Spleen (tissue), 11 donors: ENCODE measurements around the gene GJD3. TPM values are rescaled to one million over a fixed set of nuclear protein-coding genes. Genes with fewer than 3 reads are reported as not detected.
"Not testable (repeated sequence)": the region's sequence is repeated elsewhere in the genome, so short reads cannot be mapped to it uniquely, and the experiment has no call there.

Source experiments
- DNase-seq: peaks from one replicate; pipeline ENCODE4 v3.0.0-alpha.2; 2020
- H3K27ac ChIP-seq, 8 donors: fragments of 200-600 bp; sonication (generic) in 7 of 8; 1 replicate in 4 of 8; 2 replicates in 4 of 8; pipeline versions ENCODE4 v1.5.0 to v1.8.0; 2016 to 2021; ENCODE audit warnings: inconsistent platforms in 4 of 8, mild to moderate bottlenecking in 4 of 8, moderate library complexity in 1 of 8
- H3K27me3 ChIP-seq, 7 donors: fragments of 200-600 bp; sonication (generic) in 6 of 7; replicated peaks in 1 of 7; 1 replicate in 4 of 7; 2 replicates in 3 of 7; pipeline versions ENCODE4 v1.5.0 to v1.8.0; 2016 to 2021; ENCODE audit warnings: inconsistent platforms in 3 of 7, mild to moderate bottlenecking in 1 of 7
- H3K36me3 ChIP-seq, 6 donors: fragments of 200-600 bp; sonication (generic) in 5 of 6; 1 replicate in 4 of 6; 2 replicates in 2 of 6; pipeline versions ENCODE4 v1.5.0 to v1.8.0; 2016 to 2021; ENCODE audit warnings: inconsistent platforms in 2 of 6
- H3K4me1 ChIP-seq, 6 donors: fragments of 200-600 bp; sonication (generic) in 5 of 6; 1 replicate in 3 of 6; 2 replicates in 3 of 6; pipeline versions ENCODE4 v1.5.0 to v1.8.0; 2016 to 2021; ENCODE audit warnings: inconsistent platforms in 3 of 6
- H3K4me3 ChIP-seq, 8 donors: fragments of 200-600 bp; sonication (generic) in 7 of 8; 1 replicate in 4 of 8; 2 replicates in 4 of 8; pipeline versions ENCODE4 v1.5.0 to v1.8.0; 2016 to 2021; ENCODE audit warnings: inconsistent platforms in 4 of 8, mild to moderate bottlenecking in 4 of 8, moderate library complexity in 2 of 8
- H3K9me3 ChIP-seq, 8 donors: fragments of 200-600 bp; sonication (generic) in 7 of 8; 1 replicate in 4 of 8; 2 replicates in 4 of 8; pipeline versions ENCODE4 v1.5.0 to v1.8.0; 2016 to 2021; ENCODE audit warnings: inconsistent platforms in 4 of 8
- CTCF ChIP-seq, 11 experiments: fragments of 200-600 bp in 7 of 11; fragments of 450-650 bp in 4 of 11; sonication (generic) in 4 of 11; IDR thresholded peaks in 8 of 11; conservative IDR thresholded peaks in 3 of 11; 1 replicate in 7 of 11; 2 replicates in 4 of 11; pipeline versions ENCODE4 v1.4.0 to v1.8.0; 2016 to 2021; ENCODE audit warnings: antibody characterized with exemption in 11 of 11, inconsistent platforms in 4 of 11, mild to moderate bottlenecking in 1 of 11
- POLR2A ChIP-seq, 3 donors: fragments of 450-650 bp; IDR thresholded peaks; one replicate each; pipeline ENCODE4 v1.5.1; 2017; ENCODE audit warnings: antibody characterized with exemption in 3 of 3, mild to moderate bottlenecking in 1 of 3
- POLR2AphosphoS5 ChIP-seq, 3 donors: sonication (generic); formaldehyde crosslinking; IDR thresholded peaks; one replicate each; pipeline ENCODE4 v1.5.1; 2017; ENCODE audit warnings: antibody characterized with exemption in 3 of 3
- WGBS, 5 donors: extraction: QIAGEN DNeasy Blood & Tissue Kit in 3 of 5; methylation state at CpG; one replicate each; pipeline versions ENCODE4 v1.1.5 to v1.1.7; 2013 to 2018; 5-methylcytosine and 5-hydroxymethylcytosine counted together
- intact Hi-C: fragments of 100-400 bp; cut with DNase I; formaldehyde crosslinking; loops from one replicate; pipeline ENCODE4 v1.15.0; 2023; ENCODE audit warnings: low total_unique reads
- polyA plus RNA-seq, 3 donors: library from polyadenylated mRNA; stranded (reverse); fragments of 200-250 nt; gene quantifications; one replicate each; pipeline ENCODE4 v1.2.1, GENCODE V29; 2013
- total RNA-seq, 7 donors: library from RNA; depleted of rRNA in 3 of 7; stranded (reverse); fragments of >200 nt in 3 of 7; fragmentation: NEBNext Ultra II Directional in 4 of 7; extraction: Animal tissue kit (Norgen Biotek cat#: 25700) in 4 of 7; gene quantifications; one replicate each; pipeline versions ENCODE4 v1.1.0 to v1.2.1, GENCODE V29; 2016 to 2021
- donor health status: healthy with polysubstance abuse.
- donor health status: DM: no; HTN: no; CAD: no; lungs with moderate emphysema.
- donor health status: DM: no; HTN: no; CAD: no.
- donor health status: Bipolar disorder and iron deficiency.
- donor health status: healthy.
- donor health status: DM: no; HTN: no; CAD: no.
- donor health status: DM: yes; HTN: yes; CAD: no.

The GJD3 gene
- total and polyA plus RNA-seq, 10 donors = 0.20 to 15.0 (median 8.6) TPM

GRCh38 chr17:40399185-40399584 lies 34.6 kb upstream of the GJD3 start:
- Histone ChIP-seq H3K4me3 (no peak overlapping the region), H3K27me3 (no peaks in the 10 kb centered on the region), H3K36me3 (peaks cover 0 to 93% (median 0%) of the 10 kb centered on the region in 6 donors), H3K9me3 (no peaks in the 10 kb centered on the region), H3K4me1 (peaks cover 0 to 9% (median 2%) of the 10 kb centered on the region in 6 donors), H3K27ac (no peak overlapping the region)
- no peak for DNase-seq
- TF ChIP-seq CTCF (IDR thresholded peaks at IDR 0.05 in 8 of 11, conservative IDR thresholded peaks at IDR 0.05 in 3 of 11) = peak; percentile 25 to 78 (median 64)
- no peak for TF ChIP-seq POLR2A (IDR thresholded peaks at IDR 0.05)
- TF ChIP-seq POLR2AphosphoS5 (IDR thresholded peaks at IDR 0.05) = no peak
- 53 to 68% (median 64%) methylated on average over 4 of the region's 4 CpGs for WGBS, 5 donors
- intact Hi-C loops = loop anchor here (10.0 kb wide), 1 partner anchor 136 kb away; no protein-coding TSS in a partner anchor

- 92 to 100% (median 94%) methylated on average over 3 of the region's 3 CpGs for WGBS, 5 donors
- DNase-seq, H3K27me3 ChIP-seq, H3K27ac ChIP-seq, intact Hi-C loops, H3K9me3 ChIP-seq, H3K4me3 ChIP-seq, H3K4me1 ChIP-seq: not testable (repeated sequence)
- peaks cover 0 to 70% (median 0%) of the 10 kb centered on the region in 6 donors for H3K36me3 ChIP-seq
Observed at GRCh38 chr17:40386555-40386954, 22.0 kb upstream of the GJD3 start.

- H3K36me3 ChIP-seq = peaks cover 0 to 27% (median 0%) of the 10 kb centered on the region in 6 donors
- TF ChIP-seq POLR2AphosphoS5 (IDR thresholded peaks at IDR 0.05) = no peak
- TF ChIP-seq CTCF (IDR thresholded peaks at IDR 0.05 in 8 of 11, conservative IDR thresholded peaks at IDR 0.05 in 3 of 11) = no peak
- no peak for TF ChIP-seq POLR2A (IDR thresholded peaks at IDR 0.05)
- no peaks in the 10 kb centered on the region for H3K4me1 ChIP-seq
- 91 to 98% (median 96%) methylated on average over 4 of the region's 4 CpGs for WGBS, 5 donors
- intact Hi-C loops = no loop called here
- H3K4me3 ChIP-seq = no peak overlapping the region
- no peaks in the 10 kb centered on the region for H3K9me3 ChIP-seq
- DNase-seq = no peak
- no peaks in the 10 kb centered on the region for H3K27me3 ChIP-seq
- no peak overlapping the region for H3K27ac ChIP-seq
Observed at GRCh38 chr17:40382251-40382650, 17.7 kb upstream of the GJD3 start.

- Histone ChIP-seq H3K4me3 (no peak overlapping the region), H3K27me3 (peaks cover 0 to 4% (median 0%) of the 10 kb centered on the region in 7 donors), H3K27ac (no peak overlapping the region), H3K36me3 (no peaks in the 10 kb centered on the region), H3K4me1 (no peaks in the 10 kb centered on the region), H3K9me3 (no peaks in the 10 kb centered on the region)
- TF ChIP-seq CTCF (IDR thresholded peaks at IDR 0.05 in 8 of 11, conservative IDR thresholded peaks at IDR 0.05 in 3 of 11) = no peak
- no peak for TF ChIP-seq POLR2A (IDR thresholded peaks at IDR 0.05)
- TF ChIP-seq POLR2AphosphoS5 (IDR thresholded peaks at IDR 0.05) = no peak
- intact Hi-C loops = no loop called here
- 83 to 96% (median 92%) methylated on average over 7 of the region's 7 CpGs for WGBS, 5 donors
- no peak for DNase-seq
Observed at GRCh38 chr17:40378966-40379365, 14.4 kb upstream of the GJD3 start.

GRCh38 chr17:40377832-40378231 lies 13.3 kb upstream of the GJD3 start:
- Histone ChIP-seq H3K27ac (no peak overlapping the region), H3K9me3 (no peaks in the 10 kb centered on the region), H3K4me3 (no peak overlapping the region), H3K4me1 (no peaks in the 10 kb centered on the region), H3K36me3 (no peaks in the 10 kb centered on the region), H3K27me3 (peaks cover 0 to 4% (median 0%) of the 10 kb centered on the region in 7 donors)
- TF ChIP-seq POLR2AphosphoS5 (IDR thresholded peaks at IDR 0.05) (no peak), CTCF (IDR thresholded peaks at IDR 0.05 in 8 of 11, conservative IDR thresholded peaks at IDR 0.05 in 3 of 11) (no peak), POLR2A (IDR thresholded peaks at IDR 0.05) (no peak)
- DNase-seq = no peak
- WGBS, 5 donors = 88 to 94% (median 91%) methylated on average over 13 of the region's 13 CpGs
- intact Hi-C loops = no loop called here

- H3K4me1 ChIP-seq, H3K27me3 ChIP-seq, H3K27ac ChIP-seq, H3K36me3 ChIP-seq, H3K4me3 ChIP-seq, H3K9me3 ChIP-seq, DNase-seq, intact Hi-C loops: not testable (repeated sequence)
- 75 to 87% (median 82%) methylated on average over 6 of the region's 6 CpGs for WGBS, 5 donors
Observed at GRCh38 chr17:40376541-40376940, 12.0 kb upstream of the GJD3 start.

- H3K9me3 ChIP-seq, intact Hi-C loops, H3K27me3 ChIP-seq, DNase-seq, H3K27ac ChIP-seq, H3K4me3 ChIP-seq, H3K4me1 ChIP-seq, H3K36me3 ChIP-seq: not testable (repeated sequence)
- 83 to 92% (median 89%) methylated on average over 7 to 21 of the region's 21 CpGs for WGBS, 5 donors
Observed at GRCh38 chr17:40375786-40376185, 11.2 kb upstream of the GJD3 start.
